GM23338 (cell line): ENCODE measurements around the gene WNK2. TPM values are rescaled to one million over a fixed set of nuclear protein-coding genes. Genes with fewer than 3 reads are reported as not detected.

Source experiments
- ATAC-seq: fragments of 200-7000 bp; cut with Tn5 transposase; 3 replicates; pipeline ENCODE4 v1.9.1; 2020
- DNase-seq: peaks from one replicate; pipeline ENCODE4 v3.0.0-alpha.2; 2015; ENCODE audit warnings: low spot score
- H2AFZ ChIP-seq: fragments of 200-600 bp; sonication (generic); 2 replicates; pipeline ENCODE4 v1.8.0; 2016; ENCODE audit warnings: antibody characterized with exemption, mild to moderate bottlenecking, moderate library complexity
- H3F3A ChIP-seq: fragments of 200-600 bp; sonication (generic); replicated peaks from 2 replicates; pipeline ENCODE4 v1.8.0; 2017; ENCODE audit warnings: antibody characterized with exemption, mixed run types, low read depth
- H3K27ac ChIP-seq: fragments of 200-600 bp; sonication (generic); 2 replicates; pipeline ENCODE4 v1.6.1; 2016; ENCODE audit warnings: low read depth
- H3K27me3 ChIP-seq: fragments of 200-600 bp; sonication (generic); 2 replicates; pipeline ENCODE4 v1.8.0; 2016; ENCODE audit warnings: mild to moderate bottlenecking, mixed run types, moderate library complexity; ENCODE audit not compliant: insufficient read depth
- H3K36me3 ChIP-seq: fragments of 200-600 bp; sonication (generic); 2 replicates; pipeline ENCODE4 v1.8.0; 2016; ENCODE audit warnings: mild to moderate bottlenecking; ENCODE audit not compliant: insufficient read depth
- H3K4me1 ChIP-seq: fragments of 200-600 bp; sonication (generic); 2 replicates; pipeline ENCODE4 v1.8.0; 2016; ENCODE audit warnings: mild to moderate bottlenecking, moderate library complexity; ENCODE audit not compliant: insufficient read depth
- H3K4me2 ChIP-seq: fragments of 200-600 bp; sonication (generic); 2 replicates; pipeline ENCODE4 v1.7.1; 2017; ENCODE audit warnings: mixed run types
- H3K4me3 ChIP-seq: fragments of 200-600 bp; sonication (generic); 2 replicates; pipeline ENCODE4 v1.6.1; 2016; ENCODE audit warnings: mixed run types
- H3K79me2 ChIP-seq: fragments of 200-600 bp; sonication (generic); replicated peaks from 2 replicates; pipeline ENCODE4 v1.8.0; 2017; ENCODE audit warnings: mild to moderate bottlenecking; ENCODE audit not compliant: insufficient read depth
- H3K9me2 ChIP-seq: fragments of 200-600 bp; sonication (generic); 2 replicates; pipeline ENCODE4 v1.8.0; 2017; ENCODE audit not compliant: insufficient read depth
- H4K20me1 ChIP-seq: fragments of 200-600 bp; sonication (generic); replicated peaks from 2 replicates; pipeline ENCODE4 v1.8.0; 2017; ENCODE audit warnings: mild to moderate bottlenecking; ENCODE audit not compliant: insufficient read depth
- H3K27ac Mint-ChIP-seq: 2 replicates; pipeline ENCODE4 v1.8.0; 2020; ENCODE audit warnings: inconsistent platforms, mild to moderate bottlenecking, moderate library complexity, mixed read lengths
- H3K27me3 Mint-ChIP-seq: 3 replicates; pipeline ENCODE4 v1.8.0; 2022; ENCODE audit warnings: low read depth, mild to moderate bottlenecking, moderate library complexity, mixed read lengths, inconsistent platforms; ENCODE audit not compliant: insufficient read depth, poor library complexity
- H3K36me3 Mint-ChIP-seq: 3 replicates; pipeline ENCODE4 v1.8.0; 2021; ENCODE audit warnings: low read depth, mild to moderate bottlenecking, inconsistent platforms, moderate library complexity, mixed read lengths
- H3K4me1 Mint-ChIP-seq: 3 replicates; pipeline ENCODE4 v1.8.0; 2020; ENCODE audit warnings: mild to moderate bottlenecking, inconsistent platforms, mixed read lengths
- H3K4me3 Mint-ChIP-seq: 3 replicates; pipeline ENCODE4 v1.8.0; 2021; ENCODE audit warnings: moderate library complexity, mild to moderate bottlenecking, inconsistent platforms, mixed read lengths
- H3K9me3 Mint-ChIP-seq: 3 replicates; pipeline ENCODE4 v1.8.0; 2020; ENCODE audit warnings: moderate library complexity, mild to moderate bottlenecking, inconsistent platforms, mixed read lengths
- CREB1 ChIP-seq: fragments of 250-450 bp; sonication (Bioruptor Pico); IDR thresholded peaks from 2 replicates; pipeline ENCODE4 v1.5.0; 2020; ENCODE audit warnings: low read depth, mild to moderate bottlenecking, moderate library complexity
- CTCF ChIP-seq, 2 experiments: fragments of 200-600 bp in 1 of 2; sonication (generic) in 1 of 2; conservative IDR thresholded peaks; 2 replicates each; pipeline versions ENCODE4 v1.5.1 to v1.6.1; 2016 to 2017; ENCODE audit warnings: antibody characterized with exemption in 2 of 2, low read depth in 2 of 2, mild to moderate bottlenecking in 2 of 2, moderate library complexity in 1 of 2
- EZH2 ChIP-seq: fragments of 200-600 bp; sonication (generic); IDR thresholded peaks from one replicate; pipeline ENCODE4 v1.8.0; 2017; ENCODE audit warnings: antibody characterized with exemption, mild to moderate bottlenecking, low read depth; ENCODE audit not compliant: unreplicated experiment
- EZH2phosphoT487 ChIP-seq: fragments of 200-600 bp; sonication (generic); IDR thresholded peaks from one replicate; pipeline ENCODE4 v1.8.1; 2018; ENCODE audit warnings: antibody characterized with exemption; ENCODE audit not compliant: unreplicated experiment
- JUNB ChIP-seq: IDR thresholded peaks from one replicate; pipeline ENCODE4 v1.6.1; 2016; ENCODE audit warnings: antibody characterized with exemption; ENCODE audit not compliant: unreplicated experiment
- NANOG ChIP-seq: IDR thresholded peaks from 2 replicates; pipeline ENCODE4 v1.6.1; 2016; ENCODE audit warnings: antibody characterized with exemption, borderline replicate concordance
- POLR2AphosphoS5 ChIP-seq: IDR thresholded peaks from 2 replicates; pipeline ENCODE4 v1.6.1; 2016; ENCODE audit warnings: antibody characterized with exemption, low read depth
- REST ChIP-seq: IDR thresholded peaks from one replicate; pipeline ENCODE4 v1.6.1; 2018; ENCODE audit warnings: antibody characterized with exemption; ENCODE audit not compliant: unreplicated experiment
- STAT1 ChIP-seq: IDR thresholded peaks from one replicate; pipeline ENCODE4 v1.6.1; 2016; ENCODE audit warnings: antibody characterized with exemption; ENCODE audit not compliant: unreplicated experiment
- ZNF114 ChIP-seq: fragments of 250-450 bp; sonication (Bioruptor Pico); IDR thresholded peaks from 2 replicates; pipeline ENCODE4 v1.5.0; 2020; ENCODE audit warnings: mild to moderate bottlenecking, moderate library complexity
- ZNF331 ChIP-seq: fragments of 250-450 bp; sonication (Bioruptor Pico); IDR thresholded peaks from 2 replicates; pipeline ENCODE4 v1.5.0; 2020; ENCODE audit warnings: low read depth, mild to moderate bottlenecking, moderate library complexity
- polyA plus RNA-seq: library from polyadenylated mRNA; unstranded; fragments of >200 nt; fragmentation: Nextera tagmentation; extraction: Ambion mirVana; gene quantifications from 2 replicates; pipeline ENCODE4 v1.2.1, GENCODE V29; 2016
- total RNA-seq: library from RNA; depleted of rRNA; stranded (reverse); fragments of >200 nt; shearing (Covaris generic); gene quantifications from 2 replicates; pipeline ENCODE4 v1.2.3, GENCODE V29; 2014
- TF ChIP-seq, protein P1 (sequence below): fragments of 250-450 bp; sonication (Bioruptor Pico); IDR thresholded peaks from 2 replicates; pipeline ENCODE4 v1.5.0; 2020; ENCODE audit warnings: mild to moderate bottlenecking, moderate library complexity
- TF ChIP-seq, protein P2 (sequence below): IDR thresholded peaks from 2 replicates; pipeline ENCODE4 v1.6.1; 2016; ENCODE audit warnings: antibody characterized with exemption

WNK2 gene
- total and polyA plus RNA-seq, 2 experiments from 2014 or later: 56.4 to 102 TPM

- no peak overlapping the region for H3K4me3 ChIP-seq
- H3K9me2 ChIP-seq: no peaks in the 10 kb centered on the region
- no peaks in the 10 kb centered on the region for H3K9me3 Mint-ChIP-seq
- peaks cover 9% of the 10 kb centered on the region; the same call in 2 of the 3 replicates for H3K36me3 Mint-ChIP-seq
- H3K36me3 ChIP-seq: no peaks in the 10 kb centered on the region; the same call in 1 of the 2 replicates
- peaks cover 9% of the 10 kb centered on the region; the same call in 1 of the 2 replicates for H3K4me1 ChIP-seq
- H3K27me3 ChIP-seq: no peaks in the 10 kb centered on the region
- ATAC-seq: no peak
- H2AFZ ChIP-seq: no peak overlapping the region
- no peak overlapping the region for H3K27ac Mint-ChIP-seq
- H3K4me3 Mint-ChIP-seq: no peak overlapping the region; the same call in 2 of the 3 replicates
- no peak for DNase-seq
- 0 out of 2 replicates have a peak, but pooled peaks cover 9% of the 10 kb centered on the region for H4K20me1 ChIP-seq
- H3K4me2 ChIP-seq: no peak overlapping the region
- peaks cover 4% of the 10 kb centered on the region for H3K27me3 Mint-ChIP-seq
- H3K79me2 ChIP-seq: no peaks in the 10 kb centered on the region
- H3K4me1 Mint-ChIP-seq: peaks cover 18% of the 10 kb centered on the region; the same call in 2 of the 3 replicates
- H3K27ac ChIP-seq: no peak overlapping the region
- no peaks in the 10 kb centered on the region for H3F3A ChIP-seq
- TF ChIP-seq, protein P1, sequence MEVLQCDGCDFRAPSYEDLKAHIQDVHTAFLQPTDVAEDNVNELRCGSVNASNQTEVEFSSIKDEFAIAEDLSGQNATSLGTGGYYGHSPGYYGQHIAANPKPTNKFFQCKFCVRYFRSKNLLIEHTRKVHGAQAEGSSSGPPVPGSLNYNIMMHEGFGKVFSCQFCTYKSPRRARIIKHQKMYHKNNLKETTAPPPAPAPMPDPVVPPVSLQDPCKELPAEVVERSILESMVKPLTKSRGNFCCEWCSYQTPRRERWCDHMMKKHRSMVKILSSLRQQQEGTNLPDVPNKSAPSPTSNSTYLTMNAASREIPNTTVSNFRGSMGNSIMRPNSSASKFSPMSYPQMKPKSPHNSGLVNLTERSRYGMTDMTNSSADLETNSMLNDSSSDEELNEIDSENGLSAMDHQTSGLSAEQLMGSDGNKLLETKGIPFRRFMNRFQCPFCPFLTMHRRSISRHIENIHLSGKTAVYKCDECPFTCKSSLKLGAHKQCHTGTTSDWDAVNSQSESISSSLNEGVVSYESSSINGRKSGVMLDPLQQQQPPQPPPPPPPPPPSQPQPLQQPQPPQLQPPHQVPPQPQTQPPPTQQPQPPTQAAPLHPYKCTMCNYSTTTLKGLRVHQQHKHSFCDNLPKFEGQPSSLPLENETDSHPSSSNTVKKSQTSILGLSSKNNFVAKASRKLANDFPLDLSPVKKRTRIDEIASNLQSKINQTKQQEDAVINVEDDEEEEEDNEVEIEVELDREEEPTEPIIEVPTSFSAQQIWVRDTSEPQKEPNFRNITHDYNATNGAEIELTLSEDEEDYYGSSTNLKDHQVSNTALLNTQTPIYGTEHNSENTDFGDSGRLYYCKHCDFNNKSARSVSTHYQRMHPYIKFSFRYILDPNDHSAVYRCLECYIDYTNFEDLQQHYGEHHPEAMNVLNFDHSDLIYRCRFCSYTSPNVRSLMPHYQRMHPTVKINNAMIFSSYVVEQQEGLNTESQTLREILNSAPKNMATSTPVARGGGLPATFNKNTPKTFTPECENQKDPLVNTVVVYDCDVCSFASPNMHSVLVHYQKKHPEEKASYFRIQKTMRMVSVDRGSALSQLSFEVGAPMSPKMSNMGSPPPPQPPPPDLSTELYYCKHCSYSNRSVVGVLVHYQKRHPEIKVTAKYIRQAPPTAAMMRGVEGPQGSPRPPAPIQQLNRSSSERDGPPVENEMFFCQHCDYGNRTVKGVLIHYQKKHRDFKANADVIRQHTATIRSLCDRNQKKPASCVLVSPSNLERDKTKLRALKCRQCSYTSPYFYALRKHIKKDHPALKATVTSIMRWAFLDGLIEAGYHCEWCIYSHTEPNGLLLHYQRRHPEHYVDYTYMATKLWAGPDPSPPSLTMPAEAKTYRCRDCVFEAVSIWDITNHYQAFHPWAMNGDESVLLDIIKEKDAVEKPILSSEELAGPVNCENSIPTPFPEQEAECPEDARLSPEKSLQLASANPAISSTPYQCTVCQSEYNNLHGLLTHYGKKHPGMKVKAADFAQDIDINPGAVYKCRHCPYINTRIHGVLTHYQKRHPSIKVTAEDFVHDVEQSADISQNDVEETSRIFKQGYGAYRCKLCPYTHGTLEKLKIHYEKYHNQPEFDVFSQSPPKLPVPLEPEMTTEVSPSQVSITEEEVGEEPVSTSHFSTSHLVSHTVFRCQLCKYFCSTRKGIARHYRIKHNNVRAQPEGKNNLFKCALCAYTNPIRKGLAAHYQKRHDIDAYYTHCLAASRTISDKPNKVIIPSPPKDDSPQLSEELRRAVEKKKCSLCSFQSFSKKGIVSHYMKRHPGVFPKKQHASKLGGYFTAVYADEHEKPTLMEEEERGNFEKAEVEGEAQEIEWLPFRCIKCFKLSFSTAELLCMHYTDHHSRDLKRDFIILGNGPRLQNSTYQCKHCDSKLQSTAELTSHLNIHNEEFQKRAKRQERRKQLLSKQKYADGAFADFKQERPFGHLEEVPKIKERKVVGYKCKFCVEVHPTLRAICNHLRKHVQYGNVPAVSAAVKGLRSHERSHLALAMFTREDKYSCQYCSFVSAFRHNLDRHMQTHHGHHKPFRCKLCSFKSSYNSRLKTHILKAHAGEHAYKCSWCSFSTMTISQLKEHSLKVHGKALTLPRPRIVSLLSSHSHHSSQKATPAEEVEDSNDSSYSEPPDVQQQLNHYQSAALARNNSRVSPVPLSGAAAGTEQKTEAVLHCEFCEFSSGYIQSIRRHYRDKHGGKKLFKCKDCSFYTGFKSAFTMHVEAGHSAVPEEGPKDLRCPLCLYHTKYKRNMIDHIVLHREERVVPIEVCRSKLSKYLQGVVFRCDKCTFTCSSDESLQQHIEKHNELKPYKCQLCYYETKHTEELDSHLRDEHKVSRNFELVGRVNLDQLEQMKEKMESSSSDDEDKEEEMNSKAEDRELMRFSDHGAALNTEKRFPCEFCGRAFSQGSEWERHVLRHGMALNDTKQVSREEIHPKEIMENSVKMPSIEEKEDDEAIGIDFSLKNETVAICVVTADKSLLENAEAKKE (CRISPR knock-in tag): no peak
- TF ChIP-seq CTCF (conservative IDR thresholded peaks at IDR 0.05; ENCODE audit: low read depth in 2 of 2): no peak
- no peak for TF ChIP-seq NANOG
- TF ChIP-seq ZNF331 (CRISPR knock-in tag): no peak
- no peak for TF ChIP-seq STAT1
- no peak for TF ChIP-seq ZNF114 (CRISPR knock-in tag)
- TF ChIP-seq POLR2AphosphoS5: no peak
- TF ChIP-seq, protein P2, sequence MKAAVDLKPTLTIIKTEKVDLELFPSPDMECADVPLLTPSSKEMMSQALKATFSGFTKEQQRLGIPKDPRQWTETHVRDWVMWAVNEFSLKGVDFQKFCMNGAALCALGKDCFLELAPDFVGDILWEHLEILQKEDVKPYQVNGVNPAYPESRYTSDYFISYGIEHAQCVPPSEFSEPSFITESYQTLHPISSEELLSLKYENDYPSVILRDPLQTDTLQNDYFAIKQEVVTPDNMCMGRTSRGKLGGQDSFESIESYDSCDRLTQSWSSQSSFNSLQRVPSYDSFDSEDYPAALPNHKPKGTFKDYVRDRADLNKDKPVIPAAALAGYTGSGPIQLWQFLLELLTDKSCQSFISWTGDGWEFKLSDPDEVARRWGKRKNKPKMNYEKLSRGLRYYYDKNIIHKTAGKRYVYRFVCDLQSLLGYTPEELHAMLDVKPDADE: no peak
- TF ChIP-seq EZH2phosphoT487: no peak
- no peak for TF ChIP-seq CREB1
- no peak for TF ChIP-seq REST
- TF ChIP-seq EZH2: no peak
- no peak for TF ChIP-seq JUNB
Observed at GRCh38 chr9:93246111-93246510, 62.2 kb downstream of the WNK2 start.
